ENCODE data around the gene MRPL44. TPM values are rescaled to one million over a fixed set of nuclear protein-coding genes. Genes with fewer than 3 reads are reported as not detected.

MRPL44 gene
- polyA plus RNA-seq, 1 experiment = 12.8 TPM

- CTCF ChIA-PET = interaction anchor here (0.6 to 9.3 kb wide), 3 partner anchors 20 to 392 kb away, joined by 4 to 89 read pairs (median 5); no protein-coding TSS in a partner anchor
- Histone ChIP-seq H3K4me3 (ENCODE audit: low read depth, low read length) (no peak overlapping the region), H3K36me3 (ENCODE audit: control insufficient read depth, insufficient read depth, low read length) (peaks cover 23% of the 10 kb centered on the region), H3K27me3 (ENCODE audit: control insufficient read depth, insufficient read depth, low read length) (no peaks in the 10 kb centered on the region)
- DNase-seq (ENCODE audit: low read depth) = no peak
- no peak for TF ChIP-seq CTCF (IDR thresholded peaks at IDR 0.05; ENCODE audit: insufficient read depth, low read depth, low read length)
- POLR2A ChIA-PET = no interaction called here
Observed at GRCh38 chr2:223989856-223990232, 32.6 kb downstream of the MRPL44 start.

GRCh38 chr2:223991611-223992010 is 34.3 kb downstream of the MRPL44 start:
- no peak for DNase-seq (ENCODE audit: low read depth)
- CTCF ChIA-PET = interaction anchor here (2.8 to 9.3 kb wide), 4 partner anchors 12 to 296 kb away, joined by 41 to 173 read pairs (median 65); no protein-coding TSS in a partner anchor
- TF ChIP-seq CTCF (IDR thresholded peaks at IDR 0.05; ENCODE audit: insufficient read depth, low read depth, low read length) = no peak
- peaks cover 28% of the 10 kb centered on the region for H3K36me3 ChIP-seq (ENCODE audit: control insufficient read depth, insufficient read depth, low read length)
- no peaks in the 10 kb centered on the region for H3K27me3 ChIP-seq (ENCODE audit: control insufficient read depth, insufficient read depth, low read length)
- POLR2A ChIA-PET = interaction anchor here (0.6 kb wide), 1 partner anchor 45 kb away, joined by 19 read pairs; no protein-coding TSS in a partner anchor
- H3K4me3 ChIP-seq (ENCODE audit: low read depth, low read length) = no peak overlapping the region

GRCh38 chr2:223993634-223994232 is 36.5 kb downstream of the MRPL44 start:
- Histone ChIP-seq H3K36me3 (ENCODE audit: control insufficient read depth, insufficient read depth, low read length) (peaks cover 30% of the 10 kb centered on the region), H3K4me3 (ENCODE audit: low read depth, low read length) (no peak overlapping the region), H3K27me3 (ENCODE audit: control insufficient read depth, insufficient read depth, low read length) (no peaks in the 10 kb centered on the region)
- CTCF ChIA-PET = interaction anchor here (0.6 to 9.3 kb wide), 40 partner anchors 9 to 375 kb away, joined by 3 to 173 read pairs (median 5); partner anchors contain the start of gene SERPINE2
- no peak for DNase-seq (ENCODE audit: low read depth)
- peak; percentile 79 for TF ChIP-seq CTCF (IDR thresholded peaks at IDR 0.05; ENCODE audit: insufficient read depth, low read depth, low read length)
- POLR2A ChIA-PET = interaction anchor here (0.5 kb wide), 1 partner anchor 291 kb away, joined by 3 read pairs; no protein-coding TSS in a partner anchor

- TF ChIP-seq CTCF (IDR thresholded peaks at IDR 0.05; ENCODE audit: insufficient read depth, low read depth, low read length) = no peak
Observed at GRCh38 chr2:223994562-223995162, 37.4 kb downstream of the MRPL44 start.

GRCh38 chr2:223995569-223995968 is 38.3 kb downstream of the MRPL44 start:
- POLR2A ChIA-PET = no interaction called here
- TF ChIP-seq CTCF (IDR thresholded peaks at IDR 0.05; ENCODE audit: insufficient read depth, low read depth, low read length) = no peak
- Histone ChIP-seq H3K4me3 (ENCODE audit: low read depth, low read length) (no peak overlapping the region), H3K27me3 (ENCODE audit: control insufficient read depth, insufficient read depth, low read length) (no peaks in the 10 kb centered on the region), H3K36me3 (ENCODE audit: control insufficient read depth, insufficient read depth, low read length) (peaks cover 33% of the 10 kb centered on the region)
- CTCF ChIA-PET = interaction anchor here (0.6 to 8.6 kb wide), 6 partner anchors 13 to 288 kb away, joined by 3 to 173 read pairs (median 4); partner anchors contain the start of gene SERPINE2
- peak; percentile 18 for DNase-seq (ENCODE audit: low read depth)

More at GRCh38 chr2:223994562-223995162, 37.4 kb downstream of the MRPL44 start:
- ChIA-PET CTCF (interaction anchor here (0.7 to 9.3 kb wide), 15 partner anchors 10 to 374 kb away, joined by 3 to 173 read pairs (median 6); partner anchors contain the start of gene SERPINE2), POLR2A (no interaction called here)
- H3K36me3 ChIP-seq (ENCODE audit: control insufficient read depth, insufficient read depth, low read length) = peaks cover 31% of the 10 kb centered on the region
- DNase-seq (ENCODE audit: low read depth) = no peak
- H3K4me3 ChIP-seq (ENCODE audit: low read depth, low read length) = no peak overlapping the region
- H3K27me3 ChIP-seq (ENCODE audit: control insufficient read depth, insufficient read depth, low read length) = no peaks in the 10 kb centered on the region

All from BJ (cell line).